A549 (cell line): ENCODE measurements around the gene STN1. TPM values are rescaled to one million over a fixed set of nuclear protein-coding genes. Genes with fewer than 3 reads are reported as not detected.

Source experiments
- ATAC-seq, 2 experiments: fragments of 200-7000 bp in 1 of 2; fragments of >200 bp in 1 of 2; cut with Nextera tagmentation in 1 of 2; cut with Tn5 transposase in 1 of 2; 3 replicates each; pipeline versions ENCODE4 v1.8.0 to v1.9.1; 2018 to 2020; ENCODE audit warnings: mild to moderate bottlenecking in 1 of 2, moderate library complexity in 1 of 2
- CTCF ChIA-PET: fragments of 300-600 bp; sonication (Branson Sonifier 250); formaldehyde crosslinking; extraction: SDS; loops from one replicate; lab custom pipeline; 2021; ENCODE audit warnings: antibody characterized with exemption, inconsistent platforms; lab: Yijun Ruan, JAX
- POLR2A ChIA-PET: fragments of 350-600 bp; formaldehyde crosslinking; extraction: SDS; loops from one replicate; lab custom pipeline; 2021; ENCODE audit warnings: antibody characterized with exemption, inconsistent platforms; lab: Yijun Ruan, JAX
- DNase-seq, 2 experiments: peaks; one replicate each; pipeline versions ENCODE4 v3.0.0 to v3.0.0-alpha.2; 2011 to 2016; ENCODE audit warnings: low read depth in 1 of 2, low spot score in 1 of 2
- FAIRE-seq: peaks from 2 replicates; lab custom pipeline; 2011; peaks lifted over from hg19 to GRCh38; lab: Jason Lieb, UNC
- H3K27ac ChIP-seq, 2 experiments: fragments of >200 bp; sonication (Bioruptor Twin); formaldehyde crosslinking; 3 replicates each; pipeline ENCODE4 v1.5.1; 2016 to 2017
- H3K4me1 ChIP-seq: fragments of >200 bp; sonication (Bioruptor Twin); formaldehyde crosslinking; 3 replicates; pipeline ENCODE4 v1.6.1; 2016
- H3K4me2 ChIP-seq: fragments of >200 bp; sonication (Bioruptor Twin); formaldehyde crosslinking; 3 replicates; pipeline ENCODE4 v1.6.1; 2016
- H3K4me3 ChIP-seq: fragments of >200 bp; sonication (Bioruptor Twin); formaldehyde crosslinking; 3 replicates; pipeline ENCODE4 v1.5.1; 2016
- H3K9me3 ChIP-seq: fragments of >200 bp; sonication (Bioruptor Twin); formaldehyde crosslinking; 3 replicates; pipeline ENCODE4 v1.6.1; 2016
- CBX2 ChIP-seq: fragments of 200-600 bp; sonication (generic); IDR thresholded peaks from 2 replicates; pipeline ENCODE4 v1.6.1; 2016; ENCODE audit warnings: low read depth, mild to moderate bottlenecking, borderline replicate concordance
- CEBPB ChIP-seq, 2 experiments: fragments of >200 bp in 1 of 2; sonication (Bioruptor Twin) in 1 of 2; formaldehyde crosslinking in 1 of 2; IDR thresholded peaks; 2 replicates each; pipeline ENCODE4 v1.6.1; 2012 to 2016
- CHD2 ChIP-seq: fragments of 150-350 bp; IDR thresholded peaks from 2 replicates; pipeline ENCODE4 v1.6.1; 2014; ENCODE audit warnings: low read length; ENCODE audit not compliant: partially characterized antibody
- EHF ChIP-seq: fragments of 250-450 bp; sonication (Bioruptor Pico); IDR thresholded peaks from 2 replicates; pipeline ENCODE4 v1.5.0; 2020; ENCODE audit warnings: mild to moderate bottlenecking
- FOXS1 ChIP-seq: fragments of 250-450 bp; sonication (Bioruptor Pico); IDR thresholded peaks from 2 replicates; pipeline ENCODE4 v1.5.0; 2020; ENCODE audit warnings: mild to moderate bottlenecking, moderate library complexity
- HDAC2 ChIP-seq: fragments of 200-600 bp; sonication (generic); IDR thresholded peaks from 2 replicates; pipeline ENCODE4 v1.6.1; 2016
- HOXB5 ChIP-seq: fragments of 250-450 bp; sonication (Bioruptor Pico); IDR thresholded peaks from 2 replicates; pipeline ENCODE4 v1.5.0; 2020; ENCODE audit warnings: mild to moderate bottlenecking, moderate library complexity
- JUNB ChIP-seq: fragments of >200 bp; sonication (Bioruptor Twin); formaldehyde crosslinking; IDR thresholded peaks from 2 replicates; pipeline ENCODE4 v1.6.1; 2016
- KDM1A ChIP-seq: fragments of 200-600 bp; sonication (generic); IDR thresholded peaks from 2 replicates; pipeline ENCODE4 v1.6.1; 2016; ENCODE audit warnings: low read depth, mild to moderate bottlenecking
- KDM5A ChIP-seq: fragments of 200-600 bp; sonication (generic); IDR thresholded peaks from 2 replicates; pipeline ENCODE4 v1.6.1; 2016; ENCODE audit warnings: antibody characterized with exemption, mild to moderate bottlenecking
- MAFK ChIP-seq: fragments of 450-650 bp; IDR thresholded peaks from 2 replicates; pipeline ENCODE4 v1.6.1; 2014; ENCODE audit not compliant: partially characterized antibody
- MYC ChIP-seq: IDR thresholded peaks from 2 replicates; pipeline ENCODE4 v1.6.1; 2012; ENCODE audit warnings: mild to moderate bottlenecking, inconsistent platforms, low read length, improper control_type of control experiment, borderline replicate concordance
- NPAS2 ChIP-seq: fragments of 250-450 bp; sonication (Bioruptor Pico); IDR thresholded peaks from 2 replicates; pipeline ENCODE4 v1.8.0; 2022; ENCODE audit warnings: mild to moderate bottlenecking, moderate library complexity, borderline replicate concordance
- PBX3 ChIP-seq: IDR thresholded peaks from 2 replicates; pipeline ENCODE4 v1.6.1; 2012
- POLR2AphosphoS2 ChIP-seq: conservative IDR thresholded peaks from 2 replicates; pipeline ENCODE4 v1.6.1; 2012; ENCODE audit warnings: low read length, improper control_type of control experiment, inconsistent platforms
- REST ChIP-seq: fragments of 200-600 bp; sonication (generic); IDR thresholded peaks from 2 replicates; pipeline ENCODE4 v1.6.1; 2016; ENCODE audit warnings: antibody characterized with exemption, mild to moderate bottlenecking, moderate library complexity
- RFX5 ChIP-seq: fragments of 450-650 bp; IDR thresholded peaks from 2 replicates; pipeline ENCODE4 v1.7.1; 2014; ENCODE audit warnings: antibody characterized with exemption, mild to moderate bottlenecking, moderate library complexity
- SMC3 ChIP-seq: fragments of >200 bp; sonication (Bioruptor Twin); formaldehyde crosslinking; IDR thresholded peaks from 3 replicates; pipeline ENCODE4 v1.6.1; 2018; ENCODE audit warnings: inconsistent platforms
- TFCP2L1 ChIP-seq: fragments of 250-450 bp; sonication (Bioruptor Pico); IDR thresholded peaks from 2 replicates; pipeline ENCODE4 v1.5.0; 2021; ENCODE audit warnings: mild to moderate bottlenecking
- TP53 ChIP-seq: fragments of 250-450 bp; sonication (Bioruptor Pico); IDR thresholded peaks from 2 replicates; pipeline ENCODE4 v1.5.0; 2021; ENCODE audit warnings: mild to moderate bottlenecking, moderate library complexity
- ZSCAN20 ChIP-seq: fragments of 250-450 bp; sonication (Bioruptor Pico); IDR thresholded peaks from 2 replicates; pipeline ENCODE4 v1.8.0; 2022; ENCODE audit warnings: mild to moderate bottlenecking, moderate library complexity
- WGBS: methylation state at CpG from one replicate; pipeline ENCODE4 v1.1.6; 2017; ENCODE audit errors: missing lambda C conversion rate; 5-methylcytosine and 5-hydroxymethylcytosine counted together
- polyA plus RNA-seq, 4 experiments: library from polyadenylated mRNA; depleted of rRNA in 3 of 4; stranded (reverse); fragments of >200 nt; fragmentation: RNase III in 1 of 4; extraction: RNeasy Plus Mini Kit Qiagen cat#74134 plus additional on column Dnase treatment in 1 of 4; gene quantifications; 2 replicates in 3 of 4; 3 replicates in 1 of 4; pipeline ENCODE4 v1.2.3, GENCODE V29; 2011 to 2017
- TF ChIP-seq, protein P1 (sequence below): fragments of >200 bp; sonication (Bioruptor Twin); formaldehyde crosslinking; IDR thresholded peaks from 3 replicates; pipeline ENCODE4 v1.5.1; 2016
- TF ChIP-seq, protein P2 (sequence below): IDR thresholded peaks from 2 replicates; pipeline ENCODE4 v1.6.1; 2012; ENCODE audit warnings: low read depth, borderline replicate concordance
- TF ChIP-seq, protein P3 (sequence below): fragments of >200 bp; sonication (Bioruptor Twin); formaldehyde crosslinking; IDR thresholded peaks from 3 replicates; pipeline ENCODE4 v1.6.1; 2016

The STN1 gene
- polyA plus RNA-seq, 2 of the 4 experiments (the other 2 are of a cell fraction), result 17.1 to 34.5 TPM

DNA sequence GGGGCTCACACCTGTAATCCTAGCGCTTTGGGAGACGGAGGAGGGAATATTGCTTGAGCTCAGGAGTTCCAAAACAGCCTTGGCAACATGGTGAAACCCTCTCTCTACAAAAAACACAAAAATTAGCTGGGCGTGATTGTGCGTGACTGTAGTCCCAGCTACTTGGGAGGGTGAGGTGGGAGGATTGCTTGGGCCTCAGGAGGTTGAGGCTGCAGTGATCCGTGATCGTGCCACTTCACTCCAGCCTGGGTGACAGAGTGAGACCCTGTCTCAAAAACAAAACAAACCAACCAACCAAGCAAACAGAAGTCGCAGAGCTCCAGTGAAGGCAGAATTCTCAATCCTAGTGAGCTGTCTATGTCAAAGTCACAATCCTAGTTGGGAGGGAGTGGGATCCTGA is 14.3 kb upstream of the STN1 start:
- no peak for FAIRE-seq
- H3K4me2 ChIP-seq, result no peak overlapping the region
- CTCF ChIA-PET, result interaction anchor here (0.9 to 1.7 kb wide), 3 partner anchors 9 to 47 kb away, joined by 3 to 5 read pairs (median 5); no protein-coding TSS in a partner anchor

GRCh38 chr10:103931603-103932002 is 13.6 kb upstream of the STN1 start:
- 91% methylated on average over 2 of the region's 2 CpGs for WGBS
- no peak overlapping the region for H3K4me2 ChIP-seq
- H3K27ac ChIP-seq, result no peak overlapping the region
- ChIA-PET POLR2A (no interaction called here), CTCF (interaction anchor here (0.6 to 1.7 kb wide), 2 partner anchors 10 to 23 kb away, joined by 3 to 5 read pairs; no protein-coding TSS in a partner anchor)
- DNase-seq, result no peak
- no peak overlapping the region for H3K4me3 ChIP-seq
- TF ChIP-seq PBX3 (no peak), CHD2 (no peak), FOXS1 (CRISPR knock-in tag) (no peak), HOXB5 (CRISPR knock-in tag) (no peak)
- H3K4me1 ChIP-seq, result no peaks in the 10 kb centered on the region
- no peaks in the 10 kb centered on the region for H3K9me3 ChIP-seq
- no peak for FAIRE-seq
- ATAC-seq, result no peak

More for the DNA sequence above, 14.3 kb upstream of the STN1 start:
- TF ChIP-seq KDM1A, result no peak
- no peak for TF ChIP-seq HDAC2
- TF ChIP-seq, protein P1, sequence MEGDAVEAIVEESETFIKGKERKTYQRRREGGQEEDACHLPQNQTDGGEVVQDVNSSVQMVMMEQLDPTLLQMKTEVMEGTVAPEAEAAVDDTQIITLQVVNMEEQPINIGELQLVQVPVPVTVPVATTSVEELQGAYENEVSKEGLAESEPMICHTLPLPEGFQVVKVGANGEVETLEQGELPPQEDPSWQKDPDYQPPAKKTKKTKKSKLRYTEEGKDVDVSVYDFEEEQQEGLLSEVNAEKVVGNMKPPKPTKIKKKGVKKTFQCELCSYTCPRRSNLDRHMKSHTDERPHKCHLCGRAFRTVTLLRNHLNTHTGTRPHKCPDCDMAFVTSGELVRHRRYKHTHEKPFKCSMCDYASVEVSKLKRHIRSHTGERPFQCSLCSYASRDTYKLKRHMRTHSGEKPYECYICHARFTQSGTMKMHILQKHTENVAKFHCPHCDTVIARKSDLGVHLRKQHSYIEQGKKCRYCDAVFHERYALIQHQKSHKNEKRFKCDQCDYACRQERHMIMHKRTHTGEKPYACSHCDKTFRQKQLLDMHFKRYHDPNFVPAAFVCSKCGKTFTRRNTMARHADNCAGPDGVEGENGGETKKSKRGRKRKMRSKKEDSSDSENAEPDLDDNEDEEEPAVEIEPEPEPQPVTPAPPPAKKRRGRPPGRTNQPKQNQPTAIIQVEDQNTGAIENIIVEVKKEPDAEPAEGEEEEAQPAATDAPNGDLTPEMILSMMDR, result no peak
- no peak for TF ChIP-seq KDM5A
- TF ChIP-seq RFX5, result no peak
- no peak for TF ChIP-seq JUNB
- TF ChIP-seq MAFK, result no peak
- no peak for TF ChIP-seq REST
- TF ChIP-seq SMC3, result no peak
- no peak for TF ChIP-seq CEBPB (IDR thresholded peaks at IDR 0.05)
- no peak for TF ChIP-seq TFCP2L1 (CRISPR knock-in tag)
- no peak for TF ChIP-seq CBX2
- TF ChIP-seq, protein P2, sequence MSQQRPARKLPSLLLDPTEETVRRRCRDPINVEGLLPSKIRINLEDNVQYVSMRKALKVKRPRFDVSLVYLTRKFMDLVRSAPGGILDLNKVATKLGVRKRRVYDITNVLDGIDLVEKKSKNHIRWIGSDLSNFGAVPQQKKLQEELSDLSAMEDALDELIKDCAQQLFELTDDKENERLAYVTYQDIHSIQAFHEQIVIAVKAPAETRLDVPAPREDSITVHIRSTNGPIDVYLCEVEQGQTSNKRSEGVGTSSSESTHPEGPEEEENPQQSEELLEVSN, result no peak
- no peak for TF ChIP-seq POLR2AphosphoS2
- TF ChIP-seq MYC, result no peak
- TF ChIP-seq NPAS2, result no peak
- no peak for TF ChIP-seq EHF (CRISPR knock-in tag)
- no peak for TF ChIP-seq TP53
- no peak for TF ChIP-seq ZSCAN20 (CRISPR knock-in tag)
- TF ChIP-seq, protein P3, sequence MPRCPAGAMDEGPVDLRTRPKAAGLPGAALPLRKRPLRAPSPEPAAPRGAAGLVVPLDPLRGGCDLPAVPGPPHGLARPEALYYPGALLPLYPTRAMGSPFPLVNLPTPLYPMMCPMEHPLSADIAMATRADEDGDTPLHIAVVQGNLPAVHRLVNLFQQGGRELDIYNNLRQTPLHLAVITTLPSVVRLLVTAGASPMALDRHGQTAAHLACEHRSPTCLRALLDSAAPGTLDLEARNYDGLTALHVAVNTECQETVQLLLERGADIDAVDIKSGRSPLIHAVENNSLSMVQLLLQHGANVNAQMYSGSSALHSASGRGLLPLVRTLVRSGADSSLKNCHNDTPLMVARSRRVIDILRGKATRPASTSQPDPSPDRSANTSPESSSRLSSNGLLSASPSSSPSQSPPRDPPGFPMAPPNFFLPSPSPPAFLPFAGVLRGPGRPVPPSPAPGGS, result no peak
- TF ChIP-seq, all 56 proteins: peak for 0
- 91% methylated on average over 7 of the region's 7 CpGs for WGBS
- no peak overlapping the region for H3K4me3 ChIP-seq
- POLR2A ChIA-PET, result no interaction called here
- no peaks in the 10 kb centered on the region for H3K9me3 ChIP-seq
- ATAC-seq (no peak), DNase-seq (no peak)
- H3K27ac ChIP-seq, result no peak overlapping the region
- no peaks in the 10 kb centered on the region for H3K4me1 ChIP-seq
